ENCODE data around the gene CDK17.

CDK17 gene

DNA sequence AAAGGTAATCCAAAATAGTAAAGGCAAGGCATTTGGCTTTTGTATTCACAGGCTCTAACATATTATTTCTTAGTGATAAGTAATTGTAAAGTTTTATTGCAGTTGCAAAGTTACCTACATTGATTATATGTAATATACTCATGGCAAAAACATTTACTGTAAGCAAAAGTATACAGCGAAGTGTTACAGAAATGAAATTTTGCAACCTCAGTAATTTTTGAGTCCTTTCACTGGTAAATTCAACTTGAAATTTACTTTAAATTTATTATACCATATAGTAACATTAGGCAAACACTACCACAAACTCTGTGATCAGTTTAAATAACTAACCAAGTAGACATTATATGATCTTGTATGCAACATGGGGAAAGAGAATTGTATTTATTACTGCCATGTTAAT, 89.0 kb downstream of the CDK17 start:
- no peak for DNase-seq

DNA sequence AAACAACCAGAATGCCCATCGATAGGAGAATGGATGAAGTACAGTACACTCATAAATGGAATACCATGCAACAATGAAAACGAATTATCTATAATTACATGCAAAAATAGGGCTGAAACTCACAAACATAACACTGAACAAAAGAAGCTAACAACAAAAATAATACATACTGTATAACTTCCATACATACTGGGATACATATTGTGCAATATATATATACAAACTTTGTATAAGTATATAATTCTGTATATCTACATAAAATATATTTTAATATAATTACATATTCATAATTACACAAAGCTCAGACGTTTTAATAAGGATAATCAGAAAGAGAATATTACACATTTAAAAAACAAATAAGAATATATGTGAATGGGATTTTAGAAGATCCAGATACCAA, 90.2 kb downstream of the CDK17 start:
- no peak for DNase-seq

DNA sequence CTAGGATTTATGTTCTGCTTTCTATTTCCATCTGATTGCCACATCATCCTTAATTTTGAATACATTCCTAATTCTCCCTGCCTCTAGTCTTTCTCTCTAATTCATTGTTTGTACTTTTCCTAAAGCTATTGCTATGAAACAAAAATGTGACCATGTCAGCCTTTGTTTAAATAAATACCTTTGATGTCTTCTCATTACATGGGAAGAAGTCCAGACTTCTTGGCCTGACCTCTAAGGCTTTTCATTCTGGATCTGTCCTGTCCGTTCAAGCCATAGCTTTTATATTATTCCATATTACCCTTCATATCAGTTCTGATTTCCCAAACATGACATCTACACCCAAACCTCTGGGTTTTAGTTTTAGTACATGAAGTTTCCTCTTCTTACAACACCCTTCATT, 91.4 kb downstream of the CDK17 start:
- DNase-seq: no peak

DNA sequence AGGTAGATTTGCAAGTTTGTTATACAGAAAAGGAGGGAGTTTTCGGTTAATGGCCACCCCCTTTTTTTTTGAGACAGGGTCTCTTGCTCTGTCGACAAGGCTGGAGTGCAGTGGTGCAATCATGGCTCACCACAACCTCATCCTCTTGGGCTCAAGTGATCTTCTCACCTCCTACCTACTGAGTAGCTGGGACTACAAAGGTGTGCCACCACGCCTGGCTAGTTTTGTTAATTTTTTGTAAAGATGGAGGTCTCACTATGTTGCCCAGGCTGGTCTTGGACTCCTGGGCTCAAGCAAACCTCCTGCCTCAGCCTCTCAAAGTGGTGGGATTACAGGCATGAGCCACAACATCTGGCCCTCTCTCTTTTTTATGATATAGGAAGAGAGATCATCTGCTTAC, 94.6 kb downstream of the CDK17 start:
- DNase-seq: no peak

DNA sequence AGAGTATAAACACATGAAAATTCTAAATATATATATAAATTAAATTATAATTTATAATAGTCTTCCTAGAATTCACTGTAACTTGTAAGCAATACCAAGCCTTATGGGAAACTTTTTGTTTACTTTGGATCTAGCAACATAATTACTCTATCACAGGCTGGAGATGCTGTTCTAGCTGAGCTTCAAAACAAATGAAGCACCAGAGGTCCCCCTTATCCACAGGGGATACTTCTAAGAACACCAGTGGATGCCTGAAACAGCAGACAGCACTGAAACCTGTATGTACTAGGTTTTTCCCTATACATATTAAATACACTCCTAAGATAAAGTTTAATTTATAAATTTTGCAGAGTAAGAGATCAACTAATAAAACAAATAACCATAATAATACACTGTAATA, 96.6 kb downstream of the CDK17 start:
- DNase-seq: no peak

DNA sequence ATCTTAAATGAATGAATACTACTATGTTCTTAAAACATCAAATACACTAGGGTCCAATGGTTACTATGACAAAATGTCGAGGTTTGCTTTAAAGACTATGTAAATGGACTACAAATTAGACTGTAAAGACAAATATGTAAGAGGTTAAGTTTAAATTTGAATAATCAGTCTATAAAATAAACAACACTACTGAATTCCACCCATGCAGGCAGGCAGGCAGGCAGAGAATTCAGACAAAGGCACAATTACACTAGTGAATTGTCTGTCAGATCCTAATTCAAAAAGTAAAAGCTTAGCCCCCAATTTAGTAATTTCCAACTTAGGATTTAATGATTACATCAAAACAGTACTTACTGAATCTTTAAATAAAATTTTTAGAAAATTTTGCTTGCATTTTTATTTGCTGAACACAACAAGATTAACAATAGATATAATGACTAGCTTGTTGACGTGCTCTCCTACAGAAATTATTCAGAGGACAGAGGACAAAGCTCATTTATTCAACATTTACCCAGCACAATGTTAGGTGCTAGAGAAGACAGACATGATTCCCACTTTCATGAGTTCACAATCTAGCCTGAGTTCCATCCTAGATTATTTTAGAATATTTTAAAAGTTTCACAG, 97.4 kb downstream of the CDK17 start:
- no peak for DNase-seq

DNA sequence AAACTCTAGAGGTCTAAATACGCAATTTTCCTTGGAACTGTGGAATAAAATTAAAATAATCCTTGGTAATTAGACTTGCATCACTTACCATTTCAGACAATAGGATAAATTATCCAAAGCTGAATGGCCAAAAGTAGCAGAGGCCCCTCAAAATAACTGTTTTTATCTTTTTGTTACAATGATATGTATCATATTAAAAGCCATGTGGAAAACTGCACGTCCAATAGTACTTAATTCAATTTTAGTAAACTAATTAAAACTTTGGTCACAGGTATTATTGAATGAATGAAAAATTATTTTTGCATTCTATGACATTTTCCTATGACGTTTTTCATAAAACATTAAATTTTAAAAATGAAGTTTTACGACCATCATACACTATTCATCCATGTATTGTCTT, 98.5 kb downstream of the CDK17 start:
- DNase-seq: no peak

DNA sequence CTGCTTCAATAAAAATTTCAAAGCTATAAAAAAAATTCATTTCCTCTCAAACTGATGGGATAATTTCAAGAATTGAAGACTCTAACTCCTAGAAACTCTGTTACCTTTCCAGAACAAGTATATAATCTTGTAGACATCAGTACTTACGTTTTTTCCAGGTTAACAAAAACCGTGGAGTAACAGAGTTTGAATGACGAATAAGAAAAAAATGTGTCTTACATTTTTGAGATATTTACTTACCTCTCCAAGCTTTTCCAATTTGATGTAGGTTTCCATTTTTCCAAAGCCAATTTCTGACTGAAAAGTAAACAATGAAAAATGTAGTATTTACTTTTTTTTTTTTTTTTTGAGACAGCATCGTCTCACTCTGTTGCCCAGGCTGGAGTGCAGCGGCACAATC, 100.2 kb downstream of the CDK17 start:
- DNase-seq: no peak

DNA sequence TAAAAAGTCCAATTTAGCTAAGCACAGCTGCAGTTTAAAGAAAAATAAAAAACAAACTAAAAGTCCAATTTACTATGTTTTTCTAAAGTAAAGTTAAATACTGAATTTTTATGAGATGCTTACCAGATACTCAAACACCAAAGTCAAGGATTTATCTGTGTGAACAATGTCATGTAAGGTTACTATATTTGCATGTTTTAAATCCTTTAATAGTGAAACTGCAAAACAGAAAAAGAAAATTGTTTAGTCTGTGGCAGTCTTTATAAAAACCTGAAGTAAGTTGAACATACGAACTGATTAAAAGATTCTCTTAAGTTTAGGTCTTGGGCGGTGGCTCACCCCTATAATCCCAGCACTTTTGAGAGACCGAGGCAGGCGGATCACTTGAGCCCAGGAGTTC, 102.7 kb downstream of the CDK17 start:
- no peak for DNase-seq

DNA sequence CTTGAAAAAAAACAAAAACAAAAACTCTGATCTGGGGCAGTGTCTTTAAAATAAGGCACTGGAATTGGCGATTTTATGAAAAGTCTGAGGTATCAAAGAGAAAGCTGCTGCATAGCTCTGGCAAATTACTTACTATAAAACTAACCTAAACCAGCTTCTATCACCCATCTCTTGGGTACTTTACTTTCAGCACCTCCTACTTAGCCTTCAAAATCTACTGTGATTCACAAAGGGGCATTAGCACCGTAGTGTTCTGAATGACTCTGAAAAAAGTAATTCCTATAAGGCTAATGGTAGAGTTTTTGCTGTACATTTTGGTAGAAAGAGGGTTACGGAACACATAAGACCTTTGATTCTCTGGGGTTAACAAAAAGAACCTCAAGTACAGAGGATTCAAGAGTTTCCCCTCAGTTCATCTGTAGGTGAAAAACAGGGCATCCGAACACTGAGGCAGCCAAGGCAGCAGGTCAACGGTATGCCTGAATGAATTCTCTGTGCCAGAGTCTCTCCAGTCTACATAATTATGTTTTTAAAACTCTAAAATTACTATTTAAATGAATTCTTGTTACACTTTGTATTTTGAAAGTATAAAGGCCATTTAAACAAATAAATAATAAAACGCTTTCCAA, 104.6 kb downstream of the CDK17 start:
- DNase-seq: no peak

DNA sequence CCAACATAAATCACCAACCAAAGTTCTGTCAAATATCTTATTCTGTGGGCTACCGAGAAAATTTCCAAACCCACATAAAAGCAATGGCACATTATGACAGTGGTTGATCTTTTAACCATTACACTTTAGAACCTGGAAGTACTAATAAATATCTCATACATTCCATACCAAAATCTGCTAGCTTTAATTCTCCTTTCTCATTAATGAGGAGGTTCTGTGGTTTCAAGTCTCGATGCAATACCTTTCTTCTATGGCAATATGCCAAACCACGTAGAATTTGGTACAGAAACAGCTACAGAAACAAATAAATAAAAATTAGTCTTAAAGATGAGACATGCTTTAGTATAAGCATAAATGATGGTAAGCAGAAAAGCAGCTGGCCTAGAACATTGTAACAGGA, 105.4 kb downstream of the CDK17 start:
- no peak for DNase-seq

DNA sequence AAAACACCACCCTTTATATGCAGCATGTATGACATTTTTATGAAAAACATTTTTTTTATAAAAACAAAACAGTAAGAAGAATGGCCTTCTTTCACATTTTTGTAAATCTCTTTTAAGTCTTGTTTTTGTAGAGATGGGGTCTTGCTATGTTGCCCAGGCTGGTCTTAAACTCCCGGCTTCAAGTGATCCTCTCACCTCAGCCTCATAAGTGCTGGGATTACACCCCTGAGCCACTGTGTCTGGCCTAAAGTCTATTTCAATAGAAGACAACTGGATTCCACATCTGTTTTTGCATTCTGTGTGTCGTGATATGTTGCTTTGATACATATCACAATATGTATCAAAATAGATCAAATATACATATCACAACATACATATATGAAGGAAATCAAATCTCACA, 107.1 kb downstream of the CDK17 start:
- DNase-seq: no peak

DNA sequence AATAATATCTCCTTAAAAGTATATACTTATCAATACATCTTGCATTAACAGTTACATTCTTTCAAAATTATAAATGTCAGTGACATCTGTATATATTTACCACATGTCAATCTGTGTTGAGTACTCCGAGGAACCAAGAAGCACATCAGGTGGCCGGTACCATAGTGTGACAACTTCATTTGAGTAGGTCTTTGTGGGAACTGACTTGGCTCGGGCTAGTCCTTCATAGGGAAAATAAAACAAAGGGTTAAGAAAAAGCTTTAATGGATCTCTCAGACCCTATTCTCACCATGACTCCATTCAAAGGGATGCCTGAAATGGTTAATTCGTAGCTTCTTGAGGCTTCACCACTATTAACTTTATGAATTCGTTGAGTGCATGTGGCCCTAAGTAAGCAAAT, 111.2 kb downstream of the CDK17 start:
- DNase-seq: no peak

DNA sequence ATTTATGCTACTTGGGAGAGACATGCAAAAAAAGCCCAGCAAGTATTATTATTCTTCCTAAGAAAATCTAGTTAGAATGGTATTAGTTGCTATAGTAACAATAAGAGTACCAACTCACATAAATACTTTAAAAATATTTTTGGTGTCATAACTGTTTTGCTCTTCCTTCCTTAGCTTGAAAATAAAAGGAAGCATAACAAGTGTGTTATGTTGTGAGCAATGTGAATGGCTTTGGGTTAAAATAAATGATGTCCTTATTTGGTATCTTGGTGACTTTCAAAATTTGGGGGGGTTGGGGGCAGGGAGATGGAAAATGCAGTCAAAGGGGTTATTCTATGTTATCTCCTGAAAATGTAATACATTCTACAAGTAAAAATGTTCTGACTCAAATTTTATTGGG, 115.1 kb downstream of the CDK17 start:
- no peak for DNase-seq

DNA sequence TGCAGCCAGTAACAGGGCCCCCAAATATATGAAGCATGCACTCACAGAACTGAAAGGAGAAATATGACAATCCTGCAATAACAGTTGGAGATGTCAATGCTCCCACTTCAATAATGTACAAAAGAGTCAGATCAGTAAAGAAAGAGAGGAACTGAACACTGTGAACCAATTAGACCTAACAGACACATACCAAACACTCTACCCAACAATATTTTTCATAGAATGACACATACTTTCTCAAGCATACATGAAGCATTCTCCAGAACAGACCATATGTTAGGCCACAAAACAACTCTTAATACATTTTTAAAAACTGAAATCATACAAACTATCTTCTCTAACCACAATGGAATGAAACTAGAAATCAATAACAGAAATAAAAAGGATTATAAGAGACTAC, 125.9 kb downstream of the CDK17 start:
- DNase-seq: no peak

DNA sequence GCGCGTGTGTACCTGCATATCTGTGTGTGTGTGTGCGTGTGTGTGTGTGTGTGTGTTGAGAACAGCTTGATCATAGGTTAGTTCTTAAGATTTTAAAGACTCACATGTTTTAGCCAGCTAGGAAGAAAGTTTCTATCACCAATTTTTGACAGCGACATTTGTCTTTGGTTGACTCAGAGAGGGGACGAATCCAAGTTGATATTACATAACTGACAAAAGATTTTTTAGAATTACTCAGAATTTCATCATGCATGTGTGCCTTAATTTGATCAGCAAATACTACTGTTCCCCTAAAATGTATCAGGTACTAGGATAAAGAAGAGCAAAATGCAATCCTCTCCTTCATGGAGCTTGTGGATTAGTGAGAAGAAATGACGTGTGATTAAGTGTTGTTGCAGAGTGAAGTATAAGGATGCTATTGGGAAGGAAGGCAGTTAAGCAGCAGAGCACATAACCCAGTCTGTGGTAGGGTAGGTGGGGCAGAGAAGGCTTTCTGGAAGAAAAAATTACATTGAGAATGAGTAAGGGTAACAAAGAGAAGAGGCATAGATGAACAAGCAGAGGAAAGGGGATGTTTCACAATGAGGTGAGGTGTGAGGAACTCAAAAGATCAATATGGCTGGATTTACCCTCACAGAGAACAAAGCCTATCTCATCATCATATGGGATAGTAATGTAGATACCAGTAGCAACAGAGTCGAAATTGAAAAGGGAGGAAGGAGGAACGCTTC, 128.6 kb downstream of the CDK17 start:
- DNase-seq: no peak

DNA sequence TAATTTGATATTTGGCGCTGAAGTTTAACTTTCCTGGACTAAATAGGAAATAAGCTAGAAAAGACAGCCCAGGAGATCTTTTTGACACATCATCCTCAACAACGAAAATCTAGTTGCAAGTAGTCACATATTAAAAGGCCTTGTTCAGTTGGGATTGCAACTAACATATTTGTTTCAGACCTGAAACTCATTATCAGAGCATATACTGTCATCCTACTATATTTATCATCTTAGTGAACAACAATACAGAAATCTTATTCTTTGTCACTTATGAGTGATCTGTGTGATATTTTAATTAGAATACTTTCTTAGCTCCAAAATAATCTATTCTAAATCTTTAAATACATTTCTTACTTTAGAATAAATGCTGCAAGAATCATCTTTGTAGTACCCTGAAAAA, 134.0 kb downstream of the CDK17 start:
- no peak for DNase-seq

DNA sequence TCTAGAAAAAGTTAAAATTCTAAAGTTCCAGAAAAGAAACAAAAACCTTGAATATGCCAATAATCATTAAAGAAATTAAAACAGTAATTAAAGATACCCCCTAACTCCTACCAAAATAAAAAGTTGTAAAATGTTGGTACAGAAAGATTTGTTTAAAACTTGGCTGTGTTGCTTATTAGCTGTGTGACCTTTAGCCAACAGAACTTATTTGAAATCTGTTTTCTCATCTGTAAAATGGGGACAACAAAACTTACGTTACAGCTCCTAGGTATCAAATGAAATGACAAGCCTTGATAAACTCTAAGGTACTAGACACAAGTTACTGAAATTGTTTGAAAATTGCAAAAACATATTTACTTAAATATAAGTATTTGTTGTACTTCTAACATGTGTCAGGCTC, 134.4 kb downstream of the CDK17 start:
- DNase-seq: no peak

DNA sequence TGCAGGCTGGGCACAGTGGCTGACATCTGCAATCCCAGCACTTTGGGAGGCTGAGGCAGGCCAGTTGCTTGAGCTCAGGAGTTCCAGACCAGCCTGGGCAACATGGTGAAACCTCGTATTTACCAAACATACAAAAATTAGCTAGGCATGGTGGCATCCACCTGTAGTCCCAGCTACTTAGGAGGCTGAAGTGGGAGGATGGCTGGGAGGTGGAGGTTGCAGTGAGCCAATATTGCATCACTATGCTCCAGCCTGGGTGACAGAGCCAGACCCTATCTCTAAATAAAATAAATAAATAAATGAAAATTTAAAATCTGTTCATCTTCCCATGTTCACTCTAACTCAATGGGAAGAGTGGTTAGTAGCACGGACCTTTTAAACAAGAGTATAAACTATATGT, 134.8 kb downstream of the CDK17 start:
- no peak for DNase-seq

DNA sequence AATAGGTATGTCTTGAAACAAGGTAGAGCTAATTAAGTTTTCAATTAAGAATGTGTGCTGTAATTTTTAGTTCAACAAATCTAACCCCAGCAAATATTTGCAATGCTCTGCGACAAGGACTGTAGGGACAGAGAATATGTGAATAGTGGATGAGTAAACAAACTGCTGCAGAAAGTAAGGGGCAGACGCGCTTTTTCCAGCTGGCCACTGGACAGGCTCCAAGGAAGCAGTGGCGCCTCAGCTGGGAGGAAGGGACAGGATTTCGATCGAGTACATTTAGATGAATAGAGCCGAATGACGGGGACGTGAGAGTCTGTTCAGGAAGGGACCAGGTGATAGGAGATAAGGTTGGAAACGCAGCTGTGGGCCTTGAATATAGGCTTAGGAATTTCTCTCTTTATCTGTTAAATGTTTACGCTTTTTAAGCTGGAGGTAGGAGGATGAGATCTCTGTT, 136.8 kb downstream of the CDK17 start:
- DNase-seq: no peak

DNA sequence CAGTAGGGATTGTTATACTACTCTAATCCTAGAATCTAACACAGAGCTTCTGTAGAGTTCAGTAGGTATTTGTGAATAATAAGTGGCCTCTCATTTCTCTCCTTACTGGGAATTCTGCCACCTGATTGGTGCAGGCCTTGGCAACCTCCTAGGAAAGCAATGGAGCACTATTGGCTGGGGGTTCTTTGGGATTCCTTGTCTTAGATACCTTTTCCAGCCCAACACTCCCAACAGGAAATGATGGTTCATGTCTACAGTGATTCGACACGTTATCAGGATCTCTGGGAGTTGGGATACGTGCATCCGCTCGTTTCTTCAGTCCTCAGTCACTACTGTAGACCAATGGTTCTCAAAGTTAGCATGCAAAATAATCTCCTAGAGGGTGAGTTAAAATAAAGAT, 138.7 kb downstream of the CDK17 start:
- DNase-seq: no peak

DNA sequence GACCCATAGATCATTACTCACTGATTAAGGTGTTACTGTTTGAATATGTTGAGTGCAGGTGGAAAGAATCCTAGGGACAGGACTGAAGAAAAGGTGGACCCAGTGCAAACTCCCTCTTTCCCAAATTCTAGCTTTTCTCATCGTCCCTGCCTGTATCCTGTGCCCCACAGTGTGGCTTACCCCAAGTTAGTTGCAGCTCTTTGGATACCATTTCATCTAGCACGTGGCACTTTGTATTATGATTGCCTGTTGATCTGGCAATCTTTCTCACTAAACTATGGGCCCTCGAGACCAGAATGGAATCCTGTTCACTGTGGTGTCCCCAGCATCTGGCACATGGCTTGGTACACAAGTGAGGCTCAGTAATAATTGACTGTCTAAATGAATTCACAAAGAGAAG, 139.6 kb downstream of the CDK17 start:
- no peak for DNase-seq

DNA sequence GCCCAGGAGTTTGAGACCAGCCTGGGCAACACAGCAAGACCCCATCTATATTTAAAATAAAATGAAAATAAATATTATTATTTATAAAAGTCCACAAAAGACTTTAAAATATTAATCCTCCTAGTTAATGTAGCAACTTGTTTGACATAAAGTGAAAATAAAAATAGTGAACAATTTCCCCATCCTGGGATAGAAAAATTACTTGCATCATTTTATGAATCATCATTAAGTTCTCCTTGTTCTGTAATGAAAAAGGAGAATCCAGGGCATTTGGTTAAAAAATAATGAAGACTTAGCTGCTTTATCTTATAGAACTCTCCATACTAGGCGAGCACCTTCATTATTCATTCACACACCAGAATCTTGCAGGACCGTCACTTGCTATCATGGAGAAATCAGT, 140.0 kb downstream of the CDK17 start:
- DNase-seq: no peak

DNA sequence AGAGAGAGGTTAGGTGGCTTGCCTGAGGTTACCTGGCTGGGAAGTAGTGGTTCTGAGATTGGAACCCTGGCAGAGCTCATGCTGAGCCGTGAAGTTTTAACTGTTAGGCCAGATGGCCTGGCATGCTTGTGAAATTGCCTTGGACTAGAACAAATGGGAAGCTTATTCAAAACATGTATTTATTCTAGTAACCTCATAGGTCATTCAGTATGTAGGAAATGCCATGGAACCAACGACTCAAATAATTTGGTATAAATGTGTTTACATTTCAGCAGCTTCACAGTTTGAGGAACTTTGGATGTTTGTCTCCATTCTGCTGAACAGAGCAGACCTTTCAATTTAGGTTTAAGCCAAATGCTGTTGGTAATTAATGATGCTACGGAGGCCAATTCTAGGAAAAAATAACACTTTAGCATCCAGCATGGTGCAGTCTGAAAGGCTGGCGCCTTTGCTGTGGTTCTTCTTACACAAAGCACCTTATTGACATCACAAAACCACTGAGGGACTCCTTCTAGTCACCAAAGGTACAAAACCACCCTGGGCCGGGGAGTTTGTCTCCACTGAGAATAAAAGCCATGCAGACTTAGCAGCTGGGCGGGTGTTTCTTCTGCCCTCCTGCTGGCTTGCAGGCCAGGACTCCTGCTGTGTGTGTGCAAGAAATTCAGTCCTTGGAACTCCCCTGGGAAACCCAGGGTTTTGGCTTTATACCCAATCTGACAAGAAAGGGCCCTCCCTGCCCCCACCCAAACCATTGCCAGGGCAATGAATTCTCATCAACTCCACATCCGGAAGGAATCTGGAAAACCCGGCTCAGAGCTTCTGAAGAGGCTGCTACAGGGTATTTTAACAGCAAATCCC, 141.9 kb downstream of the CDK17 start:
- no peak for DNase-seq

All from CD4-positive, alpha-beta T cell treated with Interleukin-17A for 4 hours (primary cell).